ENCODE results near the gene TMEM9. TPM values are rescaled to one million over a fixed set of nuclear protein-coding genes. Genes with fewer than 3 reads are reported as not detected.

TMEM9 gene
- total RNA-seq, 1 experiment from 2014 or later: 50.2 TPM

DNA sequence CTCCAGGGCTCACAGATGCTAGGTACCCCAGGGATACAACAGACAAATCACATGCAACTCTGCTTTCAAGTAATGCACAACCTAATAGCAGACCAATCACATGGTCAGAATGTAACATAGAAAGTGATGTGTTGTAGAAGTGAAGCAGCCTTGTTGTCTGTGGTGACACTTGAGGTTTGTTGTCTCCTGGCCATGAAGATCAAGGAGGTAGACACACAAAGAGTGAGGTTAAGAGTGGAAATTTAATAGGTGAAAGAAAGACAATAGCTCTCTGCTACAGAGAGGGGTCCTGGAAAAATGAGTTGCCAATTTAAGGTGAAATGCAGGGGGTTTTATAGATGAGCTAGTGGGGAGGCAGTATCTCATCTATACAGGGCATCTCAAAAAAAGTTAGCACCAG lies 2.5 kb upstream of the TMEM9 start:
- POLR2A ChIA-PET: no interaction called here
- no peak for ATAC-seq
- no TSS peak for BruUV-seq (replicated peaks)

DNA sequence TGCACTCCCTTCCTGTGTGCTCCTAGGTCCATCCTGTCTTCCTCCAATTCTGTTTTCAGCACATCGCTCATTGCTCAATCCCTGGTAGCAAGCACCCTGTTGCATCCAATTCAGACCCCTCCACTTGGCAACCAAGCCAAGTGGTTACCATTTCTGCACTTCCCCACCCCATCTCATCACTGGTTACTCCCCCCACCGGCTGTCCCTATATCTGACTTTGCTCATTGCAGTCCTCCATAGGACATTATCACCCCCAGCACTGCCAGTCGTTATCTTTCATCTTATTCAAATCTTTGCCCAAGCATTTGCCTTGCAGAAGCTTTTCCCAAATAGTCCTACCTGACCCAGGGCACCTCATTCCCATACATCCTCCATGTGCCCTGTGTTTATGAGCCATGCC lies 2.1 kb upstream of the TMEM9 start:
- CTCF ChIA-PET: no interaction called here

More for the DNA sequence above, 2.5 kb upstream of the TMEM9 start:
- in situ Hi-C loops (cut with HindIII; ENCODE audit: low pct_unique_long_range_greater_than_20kb, low sequenced_read_pairs): no loop called here
- no peak for DNase-seq (ENCODE audit: low read depth, low spot score)
- H3K27ac ChIP-seq (ENCODE audit: low read length): no peak overlapping the region
- no peaks in the 10 kb centered on the region for H3K9me3 ChIP-seq (ENCODE audit: control insufficient read depth, insufficient read depth, low read depth, low read length)
- CTCF ChIA-PET: no interaction called here
- intact Hi-C loops (cut with micrococcal nuclease; ENCODE audit: unreplicated experiment): no loop called here
- TF ChIP-seq, protein P1, sequence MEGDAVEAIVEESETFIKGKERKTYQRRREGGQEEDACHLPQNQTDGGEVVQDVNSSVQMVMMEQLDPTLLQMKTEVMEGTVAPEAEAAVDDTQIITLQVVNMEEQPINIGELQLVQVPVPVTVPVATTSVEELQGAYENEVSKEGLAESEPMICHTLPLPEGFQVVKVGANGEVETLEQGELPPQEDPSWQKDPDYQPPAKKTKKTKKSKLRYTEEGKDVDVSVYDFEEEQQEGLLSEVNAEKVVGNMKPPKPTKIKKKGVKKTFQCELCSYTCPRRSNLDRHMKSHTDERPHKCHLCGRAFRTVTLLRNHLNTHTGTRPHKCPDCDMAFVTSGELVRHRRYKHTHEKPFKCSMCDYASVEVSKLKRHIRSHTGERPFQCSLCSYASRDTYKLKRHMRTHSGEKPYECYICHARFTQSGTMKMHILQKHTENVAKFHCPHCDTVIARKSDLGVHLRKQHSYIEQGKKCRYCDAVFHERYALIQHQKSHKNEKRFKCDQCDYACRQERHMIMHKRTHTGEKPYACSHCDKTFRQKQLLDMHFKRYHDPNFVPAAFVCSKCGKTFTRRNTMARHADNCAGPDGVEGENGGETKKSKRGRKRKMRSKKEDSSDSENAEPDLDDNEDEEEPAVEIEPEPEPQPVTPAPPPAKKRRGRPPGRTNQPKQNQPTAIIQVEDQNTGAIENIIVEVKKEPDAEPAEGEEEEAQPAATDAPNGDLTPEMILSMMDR (IDR thresholded peaks at IDR 0.05): no peak
- TF ChIP-seq, protein P2, sequence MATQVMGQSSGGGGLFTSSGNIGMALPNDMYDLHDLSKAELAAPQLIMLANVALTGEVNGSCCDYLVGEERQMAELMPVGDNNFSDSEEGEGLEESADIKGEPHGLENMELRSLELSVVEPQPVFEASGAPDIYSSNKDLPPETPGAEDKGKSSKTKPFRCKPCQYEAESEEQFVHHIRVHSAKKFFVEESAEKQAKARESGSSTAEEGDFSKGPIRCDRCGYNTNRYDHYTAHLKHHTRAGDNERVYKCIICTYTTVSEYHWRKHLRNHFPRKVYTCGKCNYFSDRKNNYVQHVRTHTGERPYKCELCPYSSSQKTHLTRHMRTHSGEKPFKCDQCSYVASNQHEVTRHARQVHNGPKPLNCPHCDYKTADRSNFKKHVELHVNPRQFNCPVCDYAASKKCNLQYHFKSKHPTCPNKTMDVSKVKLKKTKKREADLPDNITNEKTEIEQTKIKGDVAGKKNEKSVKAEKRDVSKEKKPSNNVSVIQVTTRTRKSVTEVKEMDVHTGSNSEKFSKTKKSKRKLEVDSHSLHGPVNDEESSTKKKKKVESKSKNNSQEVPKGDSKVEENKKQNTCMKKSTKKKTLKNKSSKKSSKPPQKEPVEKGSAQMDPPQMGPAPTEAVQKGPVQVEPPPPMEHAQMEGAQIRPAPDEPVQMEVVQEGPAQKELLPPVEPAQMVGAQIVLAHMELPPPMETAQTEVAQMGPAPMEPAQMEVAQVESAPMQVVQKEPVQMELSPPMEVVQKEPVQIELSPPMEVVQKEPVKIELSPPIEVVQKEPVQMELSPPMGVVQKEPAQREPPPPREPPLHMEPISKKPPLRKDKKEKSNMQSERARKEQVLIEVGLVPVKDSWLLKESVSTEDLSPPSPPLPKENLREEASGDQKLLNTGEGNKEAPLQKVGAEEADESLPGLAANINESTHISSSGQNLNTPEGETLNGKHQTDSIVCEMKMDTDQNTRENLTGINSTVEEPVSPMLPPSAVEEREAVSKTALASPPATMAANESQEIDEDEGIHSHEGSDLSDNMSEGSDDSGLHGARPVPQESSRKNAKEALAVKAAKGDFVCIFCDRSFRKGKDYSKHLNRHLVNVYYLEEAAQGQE (IDR thresholded peaks at IDR 0.05; ENCODE audit: insufficient read depth in 1 of 2, low read depth in 2 of 2, low read length in 1 of 2): no peak
- no peak for TF ChIP-seq POLR2AphosphoS5 (IDR thresholded peaks at IDR 0.05; ENCODE audit: low read depth, low read length)
- TF ChIP-seq TCF7L2 (IDR thresholded peaks at IDR 0.05; ENCODE audit: low read depth, low read length): no peak
- TF ChIP-seq SIN3A (IDR thresholded peaks at IDR 0.05; ENCODE audit: borderline replicate concordance, insufficient read depth, low read depth, low read length): no peak
- H3K27me3 ChIP-seq (ENCODE audit: control insufficient read depth, insufficient read depth, low read length): no peaks in the 10 kb centered on the region; the same call in 1 of the 2 replicates
- H3K4me3 ChIP-seq (ENCODE audit: low read depth in 2 of 2, low read length in 2 of 2): no peak overlapping the region
- peaks cover 11% of the 10 kb centered on the region for H3K4me1 ChIP-seq (ENCODE audit: control insufficient read depth, insufficient read depth, low read length)
- H3K36me3 ChIP-seq (ENCODE audit: control insufficient read depth, insufficient read depth, low read length): no peaks in the 10 kb centered on the region

More for the DNA sequence above, 2.1 kb upstream of the TMEM9 start:
- Histone ChIP-seq H3K4me1 (ENCODE audit: control insufficient read depth, insufficient read depth, low read length) (peaks cover 11% of the 10 kb centered on the region), H3K9me3 (ENCODE audit: control insufficient read depth, insufficient read depth, low read depth, low read length) (no peaks in the 10 kb centered on the region), H3K4me3 (ENCODE audit: low read depth in 2 of 2, low read length in 2 of 2) (no peak overlapping the region), H3K27ac (ENCODE audit: low read length) (no peak overlapping the region), H3K27me3 (ENCODE audit: control insufficient read depth, insufficient read depth, low read length) (no peaks in the 10 kb centered on the region; the same call in 1 of the 2 replicates), H3K36me3 (ENCODE audit: control insufficient read depth, insufficient read depth, low read length) (no peaks in the 10 kb centered on the region)
- POLR2A ChIA-PET: no interaction called here
- ATAC-seq (no peak), DNase-seq (ENCODE audit: low read depth, low spot score) (no peak)
- TF ChIP-seq, protein P1 (IDR thresholded peaks at IDR 0.05): no peak
- no peak for TF ChIP-seq TCF7L2 (IDR thresholded peaks at IDR 0.05; ENCODE audit: low read depth, low read length)
- TF ChIP-seq POLR2AphosphoS5 (IDR thresholded peaks at IDR 0.05; ENCODE audit: low read depth, low read length): no peak
- no peak for TF ChIP-seq SIN3A (IDR thresholded peaks at IDR 0.05; ENCODE audit: borderline replicate concordance, insufficient read depth, low read depth, low read length)
- no TSS peak for BruUV-seq (replicated peaks)
- intact Hi-C loops (cut with micrococcal nuclease; ENCODE audit: unreplicated experiment): no loop called here
- in situ Hi-C loops (cut with HindIII; ENCODE audit: low pct_unique_long_range_greater_than_20kb, low sequenced_read_pairs): no loop called here
